ENCODE measurements around the gene PRPF40B. TPM values are rescaled to one million over a fixed set of nuclear protein-coding genes. Genes with fewer than 3 reads are reported as not detected.

The PRPF40B gene
- total RNA-seq, 1 donor from 2014 or later, result 7.3 TPM

DNA sequence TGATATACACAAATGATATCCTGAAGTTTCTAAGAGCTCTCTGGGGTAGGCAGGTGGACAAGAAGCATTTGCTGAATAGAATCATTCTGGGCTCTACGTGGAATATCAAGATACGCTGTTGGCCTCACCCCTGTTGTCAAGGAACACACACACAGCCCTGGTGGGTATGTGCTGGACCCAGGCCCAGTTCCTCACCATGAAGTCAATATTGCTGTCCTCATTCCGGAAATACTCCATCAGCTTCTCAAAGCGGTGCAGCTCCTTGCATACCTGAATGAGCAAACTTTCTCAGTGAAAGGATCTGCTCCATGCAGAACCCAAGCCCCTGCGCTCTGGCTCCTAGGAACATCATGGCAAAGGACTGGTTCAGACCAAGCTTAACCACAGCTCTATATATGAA lies 31.4 kb downstream of the PRPF40B start:
- Histone ChIP-seq H3K36me3 (ENCODE audit: control insufficient read depth in 3 of 3, insufficient read depth in 3 of 3, low read length in 3 of 3) (peaks cover 30 to 49% (median 39%) of the 10 kb centered on the region in 3 donors), H3K9ac (ENCODE audit: low read depth in 1 of 3, low read length in 3 of 3) (no peak overlapping the region), H3K9me3 (ENCODE audit: control insufficient read depth in 3 of 3, low read length in 3 of 3) (no peaks in the 10 kb centered on the region), H3K27me3 (ENCODE audit: control insufficient read depth in 3 of 3, insufficient read depth in 3 of 3, low read length in 3 of 3) (no peaks in the 10 kb centered on the region), H3K4me3 (ENCODE audit: low read length in 3 of 3) (no peak overlapping the region), H3K4me1 (ENCODE audit: control insufficient read depth in 3 of 3, insufficient read depth in 3 of 3, low read length in 3 of 3) (peaks cover 13 to 27% (median 14%) of the 10 kb centered on the region in 3 donors), H3K27ac (ENCODE audit: low read depth, low read length) (no peak overlapping the region)

DNA sequence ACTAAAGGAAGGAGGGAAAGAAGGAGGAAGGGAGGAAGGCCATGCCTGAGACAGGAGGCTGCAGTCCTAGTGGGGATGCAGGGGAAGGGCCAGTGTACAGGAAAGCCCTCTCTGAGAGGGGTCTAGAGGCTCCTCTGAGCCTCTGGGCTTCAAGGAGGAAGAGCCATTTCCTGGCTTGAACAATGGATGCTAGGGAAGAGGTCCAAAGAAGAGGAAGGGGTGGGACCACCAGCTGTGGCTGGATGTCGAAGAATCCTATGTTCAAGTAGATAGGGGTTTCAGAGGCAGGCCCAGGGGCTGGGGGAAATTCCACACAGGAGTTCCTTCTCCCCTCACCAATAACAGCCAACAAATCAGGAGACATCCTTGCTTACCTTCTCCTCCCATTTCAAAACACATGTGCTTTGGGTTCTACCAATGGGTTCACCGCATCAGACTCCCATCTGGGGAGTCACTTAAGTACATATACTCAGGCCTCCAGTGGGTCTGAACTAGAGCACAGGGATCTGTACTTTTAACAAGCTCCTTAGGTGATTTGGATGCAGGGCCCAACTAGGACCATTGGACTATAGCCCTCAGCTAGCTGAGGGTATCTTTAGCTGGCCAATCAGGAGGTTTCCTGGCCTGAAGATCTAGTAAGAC lies 32.4 kb downstream of the PRPF40B start:
- H3K27me3 ChIP-seq (ENCODE audit: control insufficient read depth in 3 of 3, insufficient read depth in 3 of 3, low read length in 3 of 3), result no peaks in the 10 kb centered on the region
- no peak overlapping the region for H3K27ac ChIP-seq (ENCODE audit: low read depth, low read length)
- H3K4me1 ChIP-seq (ENCODE audit: control insufficient read depth in 3 of 3, insufficient read depth in 3 of 3, low read length in 3 of 3), result peaks cover 14 to 30% (median 16%) of the 10 kb centered on the region in 3 donors
- H3K9me3 ChIP-seq (ENCODE audit: control insufficient read depth in 3 of 3, low read length in 3 of 3), result no peaks in the 10 kb centered on the region
- peaks cover 22 to 43% (median 33%) of the 10 kb centered on the region in 3 donors for H3K36me3 ChIP-seq (ENCODE audit: control insufficient read depth in 3 of 3, insufficient read depth in 3 of 3, low read length in 3 of 3)
- H3K4me3 ChIP-seq (ENCODE audit: low read length in 3 of 3), result no peak overlapping the region
- no peak overlapping the region for H3K9ac ChIP-seq (ENCODE audit: low read depth in 1 of 3, low read length in 3 of 3)

DNA sequence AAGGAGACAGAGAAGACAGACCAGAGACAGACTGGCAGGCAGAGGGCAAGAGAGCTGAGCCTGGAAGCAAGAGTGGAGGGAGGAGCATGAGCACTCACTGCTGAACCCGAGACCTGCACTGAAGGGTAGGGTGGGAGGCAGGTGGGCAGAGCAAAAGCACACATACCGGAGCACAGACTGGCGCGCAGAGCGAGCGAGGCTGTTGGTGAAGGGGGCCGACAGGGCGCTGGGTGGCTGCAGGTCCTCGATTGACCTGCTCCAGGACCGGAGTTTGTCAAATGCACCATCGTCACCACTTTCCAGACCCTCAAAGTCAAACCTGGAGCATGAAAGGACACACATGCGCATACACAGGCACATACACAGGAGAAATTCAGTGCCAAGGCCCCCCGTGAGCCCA lies 34.9 kb downstream of the PRPF40B start:
- H3K27ac ChIP-seq (ENCODE audit: low read depth, low read length), result no peak overlapping the region
- no peak overlapping the region for H3K4me3 ChIP-seq (ENCODE audit: low read length in 3 of 3)
- H3K36me3 ChIP-seq (ENCODE audit: control insufficient read depth in 3 of 3, insufficient read depth in 3 of 3, low read length in 3 of 3), result peaks cover 10 to 33% (median 26%) of the 10 kb centered on the region in 3 donors
- no peaks in the 10 kb centered on the region for H3K27me3 ChIP-seq (ENCODE audit: control insufficient read depth in 3 of 3, insufficient read depth in 3 of 3, low read length in 3 of 3)
- H3K9me3 ChIP-seq (ENCODE audit: control insufficient read depth in 3 of 3, low read length in 3 of 3), result no peaks in the 10 kb centered on the region
- no peak overlapping the region for H3K9ac ChIP-seq (ENCODE audit: low read depth in 1 of 3, low read length in 3 of 3)
- H3K4me1 ChIP-seq (ENCODE audit: control insufficient read depth in 3 of 3, insufficient read depth in 3 of 3, low read length in 3 of 3), result peaks cover 34 to 51% (median 41%) of the 10 kb centered on the region in 3 donors

DNA sequence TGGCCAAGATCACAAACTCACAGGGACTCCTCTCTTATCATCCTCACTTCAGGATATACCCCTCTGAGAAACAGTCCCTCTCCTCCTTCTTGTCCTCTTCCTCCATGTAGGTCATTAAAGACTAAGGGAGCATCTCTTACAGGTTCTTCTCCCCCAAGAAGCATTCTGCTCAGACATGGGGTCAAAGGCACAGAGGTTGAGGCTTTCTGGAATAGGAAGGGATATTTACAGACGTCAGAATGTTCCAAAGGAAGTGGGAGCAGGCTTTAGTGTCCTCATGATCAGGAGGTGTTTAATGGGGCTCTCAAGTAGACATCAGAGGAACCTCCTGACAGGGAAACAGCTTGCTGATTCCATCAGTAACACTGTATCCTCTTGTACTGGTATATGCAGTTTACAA lies 36.4 kb downstream of the PRPF40B start:
- H3K9ac ChIP-seq (ENCODE audit: low read depth in 1 of 3, low read length in 3 of 3), result no peak overlapping the region
- peaks cover 9 to 24% (median 15%) of the 10 kb centered on the region in 3 donors for H3K36me3 ChIP-seq (ENCODE audit: control insufficient read depth in 3 of 3, insufficient read depth in 3 of 3, low read length in 3 of 3)
- no peak overlapping the region for H3K4me3 ChIP-seq (ENCODE audit: low read length in 3 of 3)
- peaks cover 47 to 66% (median 49%) of the 10 kb centered on the region in 3 donors for H3K4me1 ChIP-seq (ENCODE audit: control insufficient read depth in 3 of 3, insufficient read depth in 3 of 3, low read length in 3 of 3)
- H3K27ac ChIP-seq (ENCODE audit: low read depth, low read length), result no peak overlapping the region
- H3K9me3 ChIP-seq (ENCODE audit: control insufficient read depth in 3 of 3, low read length in 3 of 3), result no peaks in the 10 kb centered on the region
- no peaks in the 10 kb centered on the region for H3K27me3 ChIP-seq (ENCODE audit: control insufficient read depth in 3 of 3, insufficient read depth in 3 of 3, low read length in 3 of 3)

DNA sequence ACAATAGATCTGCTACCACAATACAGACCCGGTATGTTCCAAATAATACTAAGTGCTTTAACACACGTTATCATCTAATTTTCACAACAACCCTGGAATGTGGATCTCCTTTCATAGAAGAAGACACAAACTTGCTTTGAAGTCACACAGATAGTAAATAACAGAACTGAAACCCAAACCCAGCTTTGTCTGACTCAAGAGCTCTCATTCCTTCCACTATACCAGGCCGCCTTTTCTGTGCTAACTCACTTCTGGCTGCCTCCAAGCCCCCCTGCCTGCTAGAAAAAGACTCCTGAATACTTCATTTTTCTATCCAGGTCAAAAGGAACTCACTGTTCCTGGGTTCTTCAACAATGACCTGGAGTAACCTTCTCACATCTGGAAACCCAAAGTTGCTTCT lies 37.8 kb downstream of the PRPF40B start:
- Histone ChIP-seq H3K27ac (ENCODE audit: low read depth, low read length) (no peak overlapping the region), H3K4me3 (ENCODE audit: low read length in 3 of 3) (no peak overlapping the region), H3K27me3 (ENCODE audit: control insufficient read depth in 3 of 3, insufficient read depth in 3 of 3, low read length in 3 of 3) (no peaks in the 10 kb centered on the region), H3K9me3 (ENCODE audit: control insufficient read depth in 3 of 3, low read length in 3 of 3) (no peaks in the 10 kb centered on the region), H3K9ac (ENCODE audit: low read depth in 1 of 3, low read length in 3 of 3) (no peak overlapping the region), H3K36me3 (ENCODE audit: control insufficient read depth in 3 of 3, insufficient read depth in 3 of 3, low read length in 3 of 3) (peaks cover 9 to 22% (median 10%) of the 10 kb centered on the region in 3 donors), H3K4me1 (ENCODE audit: control insufficient read depth in 3 of 3, insufficient read depth in 3 of 3, low read length in 3 of 3) (peaks cover 57 to 77% (median 62%) of the 10 kb centered on the region in 3 donors)

DNA sequence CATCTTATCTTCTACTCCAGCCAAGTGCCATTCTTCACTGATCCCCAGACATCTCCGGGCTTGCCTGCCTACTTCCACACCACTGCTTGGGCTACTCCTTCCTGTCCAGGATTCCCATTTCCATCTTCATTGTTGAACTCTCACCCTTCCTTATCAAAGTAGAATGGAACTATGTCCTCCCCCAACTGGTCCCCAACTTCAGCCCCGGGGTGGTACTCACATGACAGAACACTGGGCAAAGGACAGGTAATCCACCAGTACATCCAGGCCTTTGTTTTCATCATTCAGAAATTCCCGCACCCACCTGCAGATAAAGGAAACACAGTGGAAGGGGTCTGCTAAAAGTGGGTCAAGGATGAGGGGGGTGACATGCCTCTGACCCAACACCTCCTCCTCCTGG lies 38.4 kb downstream of the PRPF40B start:
- H3K9ac ChIP-seq (ENCODE audit: low read depth in 1 of 3, low read length in 3 of 3), result no peak overlapping the region
- H3K4me3 ChIP-seq (ENCODE audit: low read length in 3 of 3), result no peak overlapping the region
- peak overlapping the region; percentile 85 for H3K27ac ChIP-seq (ENCODE audit: low read depth, low read length)
- peaks cover 55 to 75% (median 63%) of the 10 kb centered on the region in 3 donors for H3K4me1 ChIP-seq (ENCODE audit: control insufficient read depth in 3 of 3, insufficient read depth in 3 of 3, low read length in 3 of 3)
- H3K27me3 ChIP-seq (ENCODE audit: control insufficient read depth in 3 of 3, insufficient read depth in 3 of 3, low read length in 3 of 3), result no peaks in the 10 kb centered on the region
- H3K36me3 ChIP-seq (ENCODE audit: control insufficient read depth in 3 of 3, insufficient read depth in 3 of 3, low read length in 3 of 3), result peaks cover 9 to 18% (median 9%) of the 10 kb centered on the region in 3 donors
- no peaks in the 10 kb centered on the region for H3K9me3 ChIP-seq (ENCODE audit: control insufficient read depth in 3 of 3, low read length in 3 of 3)

DNA sequence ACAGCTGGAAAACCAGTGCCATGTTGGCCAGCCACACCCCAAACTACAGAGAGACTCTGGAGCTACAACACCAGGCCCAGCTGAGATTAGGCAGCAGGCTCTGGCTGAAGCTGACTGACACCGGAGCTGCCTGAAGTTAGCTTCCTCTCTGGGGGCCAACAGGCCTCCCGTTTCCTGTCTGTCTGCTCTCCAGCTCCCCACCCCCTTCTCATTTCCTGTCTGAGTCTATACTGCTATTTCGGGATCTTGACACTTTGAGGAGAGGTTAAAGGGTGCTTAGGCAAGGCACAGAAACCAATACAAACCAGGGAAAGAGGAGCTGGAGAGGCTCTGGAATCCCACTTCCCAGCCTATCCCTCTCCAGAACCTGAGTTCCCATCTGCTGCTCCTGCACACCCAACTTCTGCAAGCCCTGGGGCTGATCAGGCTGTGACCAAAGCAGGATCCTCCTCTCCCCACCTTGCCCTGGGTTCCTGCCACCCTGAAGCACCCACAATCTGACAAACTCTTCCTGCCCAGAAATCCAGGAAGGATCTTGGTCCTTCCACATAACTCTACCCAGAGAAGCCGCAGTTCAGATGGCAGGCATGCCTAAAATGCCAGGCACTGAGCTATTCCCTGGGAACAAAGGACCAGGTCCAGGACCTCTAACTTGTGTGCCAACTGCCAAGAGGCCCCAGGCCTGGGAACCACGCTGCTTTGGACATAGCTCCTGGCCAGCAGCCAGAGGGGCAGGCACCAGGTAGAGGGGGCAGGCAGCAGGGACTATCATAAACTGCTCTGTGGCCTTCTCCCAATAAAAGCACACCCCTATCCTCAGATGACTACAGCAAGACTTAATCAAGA lies 39.9 kb downstream of the PRPF40B start:
- peaks cover 47 to 67% (median 67%) of the 10 kb centered on the region in 3 donors for H3K4me1 ChIP-seq (ENCODE audit: control insufficient read depth in 3 of 3, insufficient read depth in 3 of 3, low read length in 3 of 3)
- peak overlapping the region; percentile 85 for H3K27ac ChIP-seq (ENCODE audit: low read depth, low read length)
- no peaks in the 10 kb centered on the region for H3K27me3 ChIP-seq (ENCODE audit: control insufficient read depth in 3 of 3, insufficient read depth in 3 of 3, low read length in 3 of 3)
- H3K9ac ChIP-seq (ENCODE audit: low read depth in 1 of 3, low read length in 3 of 3), result peak overlapping the region; percentile 41 to 66 (median 47)
- H3K4me3 ChIP-seq (ENCODE audit: low read length in 3 of 3), result peak overlapping the region; percentile 8 to 57 (median 46)
- H3K9me3 ChIP-seq (ENCODE audit: control insufficient read depth in 3 of 3, low read length in 3 of 3), result no peaks in the 10 kb centered on the region
- peaks cover under 1 to 7% (median 6%) of the 10 kb centered on the region in 3 donors for H3K36me3 ChIP-seq (ENCODE audit: control insufficient read depth in 3 of 3, insufficient read depth in 3 of 3, low read length in 3 of 3)

DNA sequence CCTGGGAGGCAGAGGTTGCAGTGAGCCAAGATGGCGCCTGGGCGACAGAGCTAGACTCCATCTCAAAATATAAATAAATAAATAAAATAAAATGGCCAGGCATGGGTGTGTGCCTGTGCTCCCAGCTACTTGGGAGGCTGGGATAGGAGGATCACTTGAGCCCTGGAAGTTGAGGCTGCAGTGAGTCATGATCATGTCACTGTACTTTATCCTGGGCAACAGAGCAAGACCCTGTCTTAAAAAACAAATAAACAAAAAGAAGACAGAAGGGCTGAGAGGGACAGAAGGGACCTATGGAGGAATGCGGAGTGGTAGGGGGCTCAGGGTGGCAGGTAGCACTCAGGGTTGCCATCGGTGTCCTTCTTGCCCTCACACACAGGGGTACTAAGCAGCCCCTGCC lies 40.8 kb downstream of the PRPF40B start:
- no peak overlapping the region for H3K9ac ChIP-seq (ENCODE audit: low read depth in 1 of 3, low read length in 3 of 3)
- peaks cover 44 to 60% (median 59%) of the 10 kb centered on the region in 3 donors for H3K4me1 ChIP-seq (ENCODE audit: control insufficient read depth in 3 of 3, insufficient read depth in 3 of 3, low read length in 3 of 3)

DNA sequence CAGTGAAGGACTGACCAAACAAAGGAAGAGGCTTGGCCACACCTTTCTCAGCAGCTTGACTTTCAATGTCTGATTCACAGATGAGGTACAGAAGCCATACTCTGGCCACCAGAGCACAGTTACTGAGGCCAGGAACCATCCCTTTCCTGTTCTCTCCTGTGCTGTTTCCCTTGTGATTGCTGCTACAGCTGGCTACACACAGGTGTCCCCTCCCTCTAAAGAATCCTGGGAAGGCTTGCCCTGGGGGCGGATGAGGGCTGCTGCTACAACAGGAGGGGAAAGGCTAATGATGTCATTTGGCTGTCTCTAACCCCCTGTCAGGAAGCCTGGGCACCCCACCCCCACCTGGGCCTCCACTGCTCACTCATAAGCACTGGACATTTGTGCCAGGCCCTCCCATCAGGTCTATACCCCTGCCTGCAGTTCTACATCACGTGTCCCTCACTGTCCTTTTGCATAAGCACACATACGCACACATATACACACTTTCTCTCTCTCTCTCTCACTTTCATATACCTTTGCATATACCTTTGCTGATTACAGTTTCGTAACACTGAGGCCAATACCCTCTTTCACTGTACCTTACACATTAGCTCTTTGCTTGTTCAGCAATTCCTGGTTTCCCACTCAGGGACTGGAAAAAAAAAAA lies 41.4 kb downstream of the PRPF40B start:
- Histone ChIP-seq H3K9me3 (ENCODE audit: control insufficient read depth in 3 of 3, low read length in 3 of 3) (no peaks in the 10 kb centered on the region), H3K4me1 (ENCODE audit: control insufficient read depth in 3 of 3, insufficient read depth in 3 of 3, low read length in 3 of 3) (peaks cover 44 to 60% (median 59%) of the 10 kb centered on the region in 3 donors), H3K4me3 (ENCODE audit: low read length in 3 of 3) (no peak overlapping the region), H3K27ac (ENCODE audit: low read depth, low read length) (peak overlapping the region; percentile 48), H3K27me3 (ENCODE audit: control insufficient read depth in 3 of 3, insufficient read depth in 3 of 3, low read length in 3 of 3) (no peaks in the 10 kb centered on the region), H3K9ac (ENCODE audit: low read depth in 1 of 3, low read length in 3 of 3) (no peak overlapping the region), H3K36me3 (ENCODE audit: control insufficient read depth in 3 of 3, insufficient read depth in 3 of 3, low read length in 3 of 3) (peaks cover 0 to 6% (median 4%) of the 10 kb centered on the region in 3 donors)

More for the DNA sequence above, 40.8 kb downstream of the PRPF40B start:
- Histone ChIP-seq H3K9me3 (ENCODE audit: control insufficient read depth in 3 of 3, low read length in 3 of 3) (no peaks in the 10 kb centered on the region), H3K27me3 (ENCODE audit: control insufficient read depth in 3 of 3, insufficient read depth in 3 of 3, low read length in 3 of 3) (no peaks in the 10 kb centered on the region), H3K27ac (ENCODE audit: low read depth, low read length) (peak overlapping the region; percentile 85), H3K4me3 (ENCODE audit: low read length in 3 of 3) (no peak overlapping the region), H3K36me3 (ENCODE audit: control insufficient read depth in 3 of 3, insufficient read depth in 3 of 3, low read length in 3 of 3) (peaks cover 0 to 6% (median 4%) of the 10 kb centered on the region in 3 donors)

Data from skeletal muscle tissue (tissue), 4 donors.